K562 (cell line): ENCODE results near the gene ZDHHC8. TPM values are rescaled to one million over a fixed set of nuclear protein-coding genes. Genes with fewer than 3 reads are reported as not detected.

Experiments
- BCOR ChIP-seq: fragments of 450-650 bp; IDR thresholded peaks from 2 replicates; pipeline ENCODE4 v1.6.1; 2016
- CBX1 ChIP-seq: sonication (generic); IDR thresholded peaks from 2 replicates; pipeline ENCODE4 v1.6.1; 2016; ENCODE audit warnings: antibody characterized with exemption, low read depth, mild to moderate bottlenecking
- CREB1 ChIP-seq, 2 experiments: sonication (generic) in 1 of 2; formaldehyde crosslinking in 1 of 2; IDR thresholded peaks; 2 replicates each; pipeline versions ENCODE4 v1.6.1 to v1.8.0; 2012 to 2022; ENCODE audit warnings: inconsistent platforms in 1 of 2, mild to moderate bottlenecking in 1 of 2, missing genetic modification reagents in 1 of 2, moderate library complexity in 1 of 2
- CREM ChIP-seq: IDR thresholded peaks from 2 replicates; pipeline ENCODE4 v1.6.1; 2014; ENCODE audit warnings: antibody characterized with exemption, low read depth
- IRF2 ChIP-seq: sonication (generic); formaldehyde crosslinking; IDR thresholded peaks from 2 replicates; pipeline ENCODE4 v1.8.1; 2022; ENCODE audit warnings: mild to moderate bottlenecking, missing genetic modification reagents
- NR2C2 ChIP-seq, 2 experiments: fragments of 200-800 bp in 1 of 2; sonication (Bioruptor generic) in 1 of 2; sonication (generic) in 1 of 2; formaldehyde crosslinking in 1 of 2; IDR thresholded peaks; 2 replicates each; pipeline versions ENCODE4 v1.6.1 to v1.8.0; 2016 to 2022; ENCODE audit warnings: mild to moderate bottlenecking in 1 of 2, missing compliant biosample characterization in 1 of 2, missing genetic modification characterization in 1 of 2, missing genetic modification reagents in 1 of 2
- SREBF1 ChIP-seq: fragments of 150-350 bp; IDR thresholded peaks from 2 replicates; pipeline ENCODE4 v1.6.1; 2014; ENCODE audit warnings: antibody characterized with exemption, low read depth, low read length, borderline replicate concordance
- ZBED1 ChIP-seq: IDR thresholded peaks from 2 replicates; pipeline ENCODE4 v1.6.1; 2014
- ZNF24 ChIP-seq: fragments of 450-650 bp; IDR thresholded peaks from 2 replicates; pipeline ENCODE4 v1.6.1; 2016
- ZSCAN29 ChIP-seq: fragments of 450-650 bp; IDR thresholded peaks from 2 replicates; pipeline ENCODE4 v1.6.1; 2017
- polyA plus RNA-seq, 8 experiments: library from polyadenylated mRNA; depleted of rRNA in 4 of 8; stranded (reverse) in 5 of 8; unstranded in 3 of 8; fragments of >200 nt; fragmentation: Nextera tagmentation in 2 of 8; fragmentation: Illumina TruSeq in 1 of 8; extraction: Ambion mirVana in 2 of 8; extraction: Trizol in 1 of 8; gene quantifications; 2 replicates each; pipeline versions ENCODE4 v1.2.1 to v1.2.3, GENCODE V29; 2011 to 2014; ENCODE audit warnings: inconsistent platforms in 1 of 8, missing spikeins in 1 of 8
- total RNA-seq, 7 experiments: library from RNA; depleted of rRNA in 6 of 7; stranded (reverse); fragments of >200 nt in 6 of 7; fragmentation: Illumina TruSeq in 2 of 7; extraction: Trizol in 2 of 7; gene quantifications; 2 replicates each; pipeline versions ENCODE4 v1.2.1 to v1.2.3, GENCODE V29; 2011 to 2021; ENCODE audit warnings: low replicate concordance in 1 of 7
- TF ChIP-seq, protein P1 (sequence below): sonication (generic); formaldehyde crosslinking; IDR thresholded peaks from 2 replicates; pipeline ENCODE4 v1.8.0; 2022; ENCODE audit warnings: missing genetic modification reagents, mild to moderate bottlenecking, moderate library complexity, borderline replicate concordance
- TF ChIP-seq, protein P2 (sequence below), 2 experiments: fragments of 200-800 bp in 1 of 2; sonication (Bioruptor generic) in 1 of 2; sonication (generic) in 1 of 2; formaldehyde crosslinking in 1 of 2; IDR thresholded peaks in 1 of 2; conservative IDR thresholded peaks in 1 of 2; 2 replicates each; pipeline versions ENCODE4 v1.5.0 to v1.6.1; 2016 to 2020; ENCODE audit warnings: missing compliant biosample characterization in 1 of 2, missing genetic modification characterization in 1 of 2, missing genetic modification reagents in 1 of 2
- TF ChIP-seq, protein P3 (sequence below): sonication (generic); formaldehyde crosslinking; IDR thresholded peaks from 2 replicates; pipeline ENCODE4 v1.9.0; 2022; ENCODE audit warnings: mild to moderate bottlenecking, missing genetic modification reagents

Gene ZDHHC8
- total and polyA plus RNA-seq, 9 of the 15 experiments (the other 6 are each of a cell fraction or from before 2014, with no cell fraction given), result 0.04 to 109 (median 16.4) TPM

DNA sequence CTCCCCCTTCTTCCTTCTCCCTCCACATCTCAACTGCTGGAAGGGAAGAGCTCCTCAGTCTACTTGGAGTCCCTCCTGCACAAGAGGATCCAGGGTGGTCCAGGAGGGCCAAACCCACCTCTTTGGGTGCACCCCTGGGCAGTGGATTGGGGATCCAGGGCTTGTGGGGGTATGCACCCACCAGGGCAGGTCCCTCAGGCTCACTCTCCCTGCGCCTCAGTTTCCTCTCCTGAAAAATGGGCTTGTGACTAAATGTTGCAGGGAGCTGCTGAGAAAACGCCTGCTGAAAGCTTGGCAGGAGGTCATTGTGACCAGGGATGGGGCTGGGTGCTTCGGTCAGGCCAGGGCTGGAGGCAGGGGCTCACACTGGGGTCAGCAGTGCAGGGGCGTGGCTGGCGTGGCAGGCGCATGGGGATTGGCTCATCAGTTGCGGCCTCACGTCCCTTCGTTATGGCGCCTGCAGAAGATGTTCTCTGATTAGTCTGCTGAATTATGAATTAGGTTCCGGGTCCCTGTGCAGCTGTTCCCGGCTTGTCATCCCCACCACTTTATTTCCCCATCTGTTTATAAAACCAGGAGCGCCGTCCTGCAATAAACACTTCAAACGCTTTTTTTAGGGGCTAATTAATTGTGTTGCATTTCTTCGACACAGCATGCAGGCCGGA, 44.9 kb downstream of the ZDHHC8 start (continued):
- peak; percentile 75 for TF ChIP-seq CREM
- TF ChIP-seq CBX1, result peak; percentile 73; the same call in 1 of the 2 replicates
- TF ChIP-seq ZBED1, result no peak
- TF ChIP-seq, protein P1, sequence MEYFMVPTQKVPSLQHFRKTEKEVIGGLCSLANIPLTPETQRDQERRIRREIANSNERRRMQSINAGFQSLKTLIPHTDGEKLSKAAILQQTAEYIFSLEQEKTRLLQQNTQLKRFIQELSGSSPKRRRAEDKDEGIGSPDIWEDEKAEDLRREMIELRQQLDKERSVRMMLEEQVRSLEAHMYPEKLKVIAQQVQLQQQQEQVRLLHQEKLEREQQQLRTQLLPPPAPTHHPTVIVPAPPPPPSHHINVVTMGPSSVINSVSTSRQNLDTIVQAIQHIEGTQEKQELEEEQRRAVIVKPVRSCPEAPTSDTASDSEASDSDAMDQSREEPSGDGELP (CRISPR knock-in tag), result peak; percentile 61; the same call in 1 of the 2 replicates
- TF ChIP-seq ZNF24, result peak; percentile 73
- TF ChIP-seq, protein P2, sequence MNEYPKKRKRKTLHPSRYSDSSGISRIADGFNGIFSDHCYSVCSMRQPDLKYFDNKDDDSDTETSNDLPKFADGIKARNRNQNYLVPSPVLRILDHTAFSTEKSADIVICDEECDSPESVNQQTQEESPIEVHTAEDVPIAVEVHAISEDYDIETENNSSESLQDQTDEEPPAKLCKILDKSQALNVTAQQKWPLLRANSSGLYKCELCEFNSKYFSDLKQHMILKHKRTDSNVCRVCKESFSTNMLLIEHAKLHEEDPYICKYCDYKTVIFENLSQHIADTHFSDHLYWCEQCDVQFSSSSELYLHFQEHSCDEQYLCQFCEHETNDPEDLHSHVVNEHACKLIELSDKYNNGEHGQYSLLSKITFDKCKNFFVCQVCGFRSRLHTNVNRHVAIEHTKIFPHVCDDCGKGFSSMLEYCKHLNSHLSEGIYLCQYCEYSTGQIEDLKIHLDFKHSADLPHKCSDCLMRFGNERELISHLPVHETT (CRISPR knock-in tag; conservative IDR thresholded peaks at IDR 0.05 in 1 of 2, IDR thresholded peaks at IDR 0.05 in 1 of 2), result 0 out of 4 replicates have a peak, but pooled peaks of 1 of the 2 experiments have one; percentile 4
- TF ChIP-seq BCOR, result peak; percentile 95
- no peak for TF ChIP-seq ZSCAN29
- no peak for TF ChIP-seq SREBF1
- TF ChIP-seq, protein P3, sequence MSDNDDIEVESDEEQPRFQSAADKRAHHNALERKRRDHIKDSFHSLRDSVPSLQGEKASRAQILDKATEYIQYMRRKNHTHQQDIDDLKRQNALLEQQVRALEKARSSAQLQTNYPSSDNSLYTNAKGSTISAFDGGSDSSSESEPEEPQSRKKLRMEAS (CRISPR knock-in tag), result no peak
- peak; percentile 64 for TF ChIP-seq NR2C2 (CRISPR knock-in tag; IDR thresholded peaks at IDR 0.05)
- no peak for TF ChIP-seq NR2C2 (tag; IDR thresholded peaks at IDR 0.05)
- TF ChIP-seq CREB1 (IDR thresholded peaks at IDR 0.05), result peak; percentile 84
- peak; percentile 71 for TF ChIP-seq CREB1 (CRISPR knock-in tag; IDR thresholded peaks at IDR 0.05)
- TF ChIP-seq IRF2 (CRISPR knock-in tag), result 0 out of 2 replicates have a peak, but pooled peaks have one; percentile 79
